Kidney (tissue), 14 donors: Measurements from ENCODE around the gene RNF44. TPM values are rescaled to one million over a fixed set of nuclear protein-coding genes. Genes with fewer than 3 reads are reported as not detected.

Experiments used
- DNase-seq, 5 donors: peaks; one replicate each; pipeline ENCODE4 v3.0.0-alpha.2; 2013 to 2020
- FAIRE-seq: peaks from 2 replicates; lab custom pipeline; 2012; peaks lifted over from hg19 to GRCh38; lab: Jason Lieb, UNC
- H3K27ac ChIP-seq, 2 donors: one replicate each; pipeline ENCODE4 v1.7.0; 2013; ENCODE audit warnings: low read depth in 2 of 2, low read length in 2 of 2, inconsistent platforms in 1 of 2
- H3K27me3 ChIP-seq: one replicate; pipeline ENCODE4 v1.7.1; 2013; ENCODE audit warnings: low read length, inconsistent platforms; ENCODE audit not compliant: control insufficient read depth, insufficient read depth
- H3K36me3 ChIP-seq, 3 donors: one replicate each; pipeline versions ENCODE4 v1.7.0 to v1.7.1; 2013; ENCODE audit warnings: low read length in 3 of 3, control low read depth in 1 of 3, inconsistent platforms in 1 of 3; ENCODE audit not compliant: insufficient read depth in 3 of 3, control insufficient read depth in 2 of 3
- H3K4me1 ChIP-seq, 3 donors: one replicate each; pipeline versions ENCODE4 v1.7.0 to v1.7.1; 2013; ENCODE audit warnings: low read length in 3 of 3, inconsistent platforms in 1 of 3, low read depth in 1 of 3; ENCODE audit not compliant: control insufficient read depth in 2 of 3, insufficient read depth in 2 of 3
- H3K4me3 ChIP-seq, 3 donors: one replicate each; pipeline versions ENCODE4 v1.7.0 to v1.8.1; 2013; ENCODE audit warnings: low read length in 3 of 3, control low read depth in 1 of 3, inconsistent platforms in 1 of 3
- H3K9ac ChIP-seq, 3 donors: one replicate each; pipeline versions ENCODE4 v1.7.0 to v1.7.1; 2013; ENCODE audit warnings: low read length in 3 of 3, control low read depth in 1 of 3, inconsistent platforms in 1 of 3
- H3K9me3 ChIP-seq, 3 donors: one replicate each; pipeline versions ENCODE4 v1.7.0 to v1.7.1; 2013; ENCODE audit warnings: low read length in 3 of 3, control low read depth in 1 of 3, inconsistent platforms in 1 of 3; ENCODE audit not compliant: control insufficient read depth in 2 of 3, insufficient read depth in 1 of 3
- intact Hi-C: fragments of 100-400 bp; cut with DNase I; formaldehyde crosslinking; loops from one replicate; pipeline ENCODE4 v1.11.1; 2022
- polyA plus RNA-seq: library from polyadenylated mRNA; stranded (reverse); fragments of 350-450 nt; fragmentation: Illumina TruSeq; extraction: RNeasy Lipid Tissue Mini Kit (QIAGEN cat#74804); gene quantifications from one replicate; pipeline ENCODE4 v1.2.3, GENCODE V29; 2014; ENCODE audit warnings: low read depth, low replicate concordance; ENCODE audit not compliant: insufficient read depth
- total RNA-seq: library from RNA; stranded (reverse); fragmentation: NEBNext Ultra II Directional; extraction: Animal tissue kit (Norgen Biotek cat#: 25700); gene quantifications from one replicate; pipeline ENCODE4 v1.2.1, GENCODE V29; 2021
- TF ChIP-seq, protein P1 (sequence below): IDR thresholded peaks from 3 replicates; pipeline ENCODE4 v1.5.1; 2012; ENCODE audit warnings: mild to moderate bottlenecking, moderate library complexity, borderline replicate concordance; ENCODE audit not compliant: insufficient read depth; ENCODE audit errors: extremely low read depth
- donor health status: control.
- donor health status: control.
- donor health status: control.
- donor health status: control.
- donor health status: control.
- donor health status: DM: yes; HTN: yes; CAD: no.
- donor health status: Normal renal cell carcinoma (clear cell type).

The RNF44 gene
- total and polyA plus RNA-seq, 2 donors from 2014 or later: 12.5 to 61.8 TPM

DNA sequence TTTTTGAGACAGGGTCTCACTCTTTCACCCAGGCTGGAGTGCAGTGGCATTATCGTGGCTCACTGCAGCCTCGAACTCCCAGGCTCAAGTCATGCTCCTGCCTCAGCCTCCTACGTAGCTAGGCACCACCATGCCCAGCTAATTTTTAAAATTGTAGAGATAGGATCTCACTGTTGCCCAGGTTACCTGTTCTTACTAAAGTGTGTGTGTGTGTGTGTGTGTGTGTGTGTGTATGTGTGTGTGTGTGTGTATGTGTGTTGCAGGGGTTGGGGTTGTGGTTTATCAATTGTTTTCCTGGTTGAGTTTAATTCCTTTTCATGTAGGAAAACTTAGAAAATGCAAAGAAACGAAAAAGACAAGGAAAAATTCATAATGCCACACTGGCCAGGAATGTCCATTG lies 21.8 kb downstream of the RNF44 start:
- TF ChIP-seq, protein P1, sequence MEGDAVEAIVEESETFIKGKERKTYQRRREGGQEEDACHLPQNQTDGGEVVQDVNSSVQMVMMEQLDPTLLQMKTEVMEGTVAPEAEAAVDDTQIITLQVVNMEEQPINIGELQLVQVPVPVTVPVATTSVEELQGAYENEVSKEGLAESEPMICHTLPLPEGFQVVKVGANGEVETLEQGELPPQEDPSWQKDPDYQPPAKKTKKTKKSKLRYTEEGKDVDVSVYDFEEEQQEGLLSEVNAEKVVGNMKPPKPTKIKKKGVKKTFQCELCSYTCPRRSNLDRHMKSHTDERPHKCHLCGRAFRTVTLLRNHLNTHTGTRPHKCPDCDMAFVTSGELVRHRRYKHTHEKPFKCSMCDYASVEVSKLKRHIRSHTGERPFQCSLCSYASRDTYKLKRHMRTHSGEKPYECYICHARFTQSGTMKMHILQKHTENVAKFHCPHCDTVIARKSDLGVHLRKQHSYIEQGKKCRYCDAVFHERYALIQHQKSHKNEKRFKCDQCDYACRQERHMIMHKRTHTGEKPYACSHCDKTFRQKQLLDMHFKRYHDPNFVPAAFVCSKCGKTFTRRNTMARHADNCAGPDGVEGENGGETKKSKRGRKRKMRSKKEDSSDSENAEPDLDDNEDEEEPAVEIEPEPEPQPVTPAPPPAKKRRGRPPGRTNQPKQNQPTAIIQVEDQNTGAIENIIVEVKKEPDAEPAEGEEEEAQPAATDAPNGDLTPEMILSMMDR: no peak
- Histone ChIP-seq H3K36me3 (no peaks in the 10 kb centered on the region), H3K4me1 (no peaks in the 10 kb centered on the region), H3K4me3 (no peak overlapping the region), H3K9ac (no peak overlapping the region), H3K9me3 (no peaks in the 10 kb centered on the region), H3K27ac (no peak overlapping the region), H3K27me3 (no peaks in the 10 kb centered on the region)
- peak in 1 of 5 donors; percentile 18 for DNase-seq
- intact Hi-C loops: no loop called here
- FAIRE-seq: no peak

DNA sequence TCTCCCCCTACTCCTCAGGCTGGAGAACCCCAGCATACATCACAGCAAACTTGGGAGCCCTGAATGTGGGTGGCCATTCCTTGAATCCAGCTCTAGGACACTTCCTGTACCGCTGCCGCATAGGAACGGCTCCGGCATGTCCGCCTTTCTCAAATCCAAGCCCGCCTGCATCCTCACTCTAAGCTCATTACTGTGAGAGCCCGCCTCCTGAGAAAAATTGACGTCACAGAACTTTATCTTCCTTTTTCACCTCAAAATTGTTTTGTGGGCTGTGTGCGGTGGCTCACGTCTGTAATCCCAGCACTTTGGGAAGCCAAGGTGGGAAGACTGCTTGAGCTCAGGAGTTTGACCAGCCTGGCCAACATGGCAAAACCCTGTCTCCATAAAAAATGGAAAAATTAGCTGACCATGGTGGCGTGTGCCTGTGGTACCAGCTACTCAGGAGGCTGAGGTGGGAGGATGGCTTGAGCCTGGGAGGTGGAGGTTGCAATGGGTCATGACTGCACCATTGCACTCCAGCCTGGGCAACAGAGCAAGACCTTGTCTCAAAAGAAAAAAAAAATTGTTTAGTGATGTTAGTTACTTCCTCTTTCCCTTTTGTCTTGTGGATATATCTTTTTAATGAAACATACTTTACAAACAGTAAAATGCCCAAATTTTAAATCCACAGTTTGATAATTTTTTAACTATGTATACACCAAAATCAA lies 22.8 kb downstream of the RNF44 start:
- intact Hi-C loops: no loop called here
- H3K9ac ChIP-seq: no peak overlapping the region
- TF ChIP-seq, protein P1: no peak
- no peaks in the 10 kb centered on the region for H3K27me3 ChIP-seq
- H3K4me3 ChIP-seq: no peak overlapping the region
- no peaks in the 10 kb centered on the region for H3K36me3 ChIP-seq
- FAIRE-seq (no peak), DNase-seq (peak in 1 of 5 donors; percentile 32)
- H3K4me1 ChIP-seq: no peaks in the 10 kb centered on the region
- H3K27ac ChIP-seq: no peak overlapping the region
- H3K9me3 ChIP-seq: no peaks in the 10 kb centered on the region

DNA sequence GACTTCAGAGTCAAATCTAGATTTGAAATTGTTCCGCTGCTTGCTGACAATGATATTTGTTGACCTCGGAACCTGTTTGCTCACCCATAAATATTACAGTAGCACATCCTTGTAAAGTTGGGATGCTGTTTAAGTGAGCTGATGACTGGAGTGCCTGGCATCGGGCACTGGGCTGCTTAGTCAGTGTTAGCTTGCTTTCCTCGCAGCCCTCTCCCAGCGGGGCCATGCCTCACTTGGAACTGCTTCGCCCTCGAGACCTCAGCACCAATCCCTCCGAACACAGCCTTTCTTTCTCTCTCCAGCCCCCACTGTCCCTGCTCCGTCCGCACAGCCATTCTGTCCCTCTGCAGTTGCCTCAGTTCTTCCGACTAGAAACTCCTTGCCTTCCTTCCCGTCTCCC lies 23.4 kb downstream of the RNF44 start:
- DNase-seq (peak in 1 of 5 donors; percentile 15), FAIRE-seq (no peak)
- H3K36me3 ChIP-seq: no peaks in the 10 kb centered on the region
- no peaks in the 10 kb centered on the region for H3K4me1 ChIP-seq
- intact Hi-C loops: no loop called here
- H3K27ac ChIP-seq: no peak overlapping the region
- H3K27me3 ChIP-seq: no peaks in the 10 kb centered on the region
- TF ChIP-seq, protein P1: no peak
- no peaks in the 10 kb centered on the region for H3K9me3 ChIP-seq
- no peak overlapping the region for H3K9ac ChIP-seq
- no peak overlapping the region for H3K4me3 ChIP-seq
